ENCODE results near the gene ABCC3. TPM values are rescaled to one million over a fixed set of nuclear protein-coding genes. Genes with fewer than 3 reads are reported as not detected.

Gene ABCC3
- total RNA-seq, 1 donor from 2014 or later, result 13.3 TPM

DNA sequence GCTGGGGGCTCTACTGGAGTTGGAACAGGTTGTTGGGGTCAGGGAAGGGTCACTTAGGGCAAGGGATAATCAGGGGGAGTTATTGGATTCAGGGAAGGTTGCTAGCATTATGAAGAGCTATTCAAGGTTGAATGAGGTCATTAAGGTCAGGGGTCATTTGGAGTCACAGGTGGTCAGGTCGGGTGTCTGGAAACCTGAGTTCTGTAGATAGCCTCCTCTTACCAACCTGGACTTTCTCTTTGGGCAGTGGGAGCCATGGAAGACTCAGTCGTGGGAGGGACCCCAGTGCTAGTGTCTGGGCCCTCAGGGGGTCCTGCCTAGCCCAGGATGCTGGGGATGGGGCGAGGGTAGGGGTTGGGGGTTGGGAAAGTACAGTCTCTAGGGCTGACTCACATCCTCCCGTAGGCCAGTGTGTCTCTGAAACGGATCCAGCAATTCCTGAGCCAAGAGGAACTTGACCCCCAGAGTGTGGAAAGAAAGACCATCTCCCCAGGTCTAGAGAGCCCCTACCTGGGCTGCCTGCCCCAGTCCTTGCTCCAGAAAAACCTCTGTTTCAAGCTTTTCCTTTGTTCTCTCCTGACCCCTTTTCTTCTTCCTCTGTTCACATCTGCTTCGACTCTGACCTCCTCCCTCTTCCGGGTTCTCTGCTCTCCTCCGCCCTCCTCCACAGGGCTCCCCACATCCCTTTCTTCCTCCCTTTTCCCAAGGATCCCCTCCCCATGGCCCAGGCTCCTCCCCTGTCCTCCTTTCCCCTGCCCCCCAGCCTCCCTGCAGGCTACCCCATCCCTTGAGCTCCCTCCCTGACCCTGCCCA, 33.5 kb downstream of the ABCC3 start:
- no peak overlapping the region for H3K4me3 Mint-ChIP-seq
- H3K36me3 Mint-ChIP-seq, result no peaks in the 10 kb centered on the region
- DNase-seq (ENCODE audit: extremely low spot score, unreplicated experiment), result no peak
- TF ChIP-seq CTCF (conservative IDR thresholded peaks at IDR 0.05), result no peak
- no peaks in the 10 kb centered on the region for H3K9me3 Mint-ChIP-seq
- H3K4me1 Mint-ChIP-seq (ENCODE audit: unreplicated experiment), result peaks cover 6% of the 10 kb centered on the region
- no peaks in the 10 kb centered on the region for H3K27me3 Mint-ChIP-seq
- no peak overlapping the region for H3K27ac Mint-ChIP-seq

DNA sequence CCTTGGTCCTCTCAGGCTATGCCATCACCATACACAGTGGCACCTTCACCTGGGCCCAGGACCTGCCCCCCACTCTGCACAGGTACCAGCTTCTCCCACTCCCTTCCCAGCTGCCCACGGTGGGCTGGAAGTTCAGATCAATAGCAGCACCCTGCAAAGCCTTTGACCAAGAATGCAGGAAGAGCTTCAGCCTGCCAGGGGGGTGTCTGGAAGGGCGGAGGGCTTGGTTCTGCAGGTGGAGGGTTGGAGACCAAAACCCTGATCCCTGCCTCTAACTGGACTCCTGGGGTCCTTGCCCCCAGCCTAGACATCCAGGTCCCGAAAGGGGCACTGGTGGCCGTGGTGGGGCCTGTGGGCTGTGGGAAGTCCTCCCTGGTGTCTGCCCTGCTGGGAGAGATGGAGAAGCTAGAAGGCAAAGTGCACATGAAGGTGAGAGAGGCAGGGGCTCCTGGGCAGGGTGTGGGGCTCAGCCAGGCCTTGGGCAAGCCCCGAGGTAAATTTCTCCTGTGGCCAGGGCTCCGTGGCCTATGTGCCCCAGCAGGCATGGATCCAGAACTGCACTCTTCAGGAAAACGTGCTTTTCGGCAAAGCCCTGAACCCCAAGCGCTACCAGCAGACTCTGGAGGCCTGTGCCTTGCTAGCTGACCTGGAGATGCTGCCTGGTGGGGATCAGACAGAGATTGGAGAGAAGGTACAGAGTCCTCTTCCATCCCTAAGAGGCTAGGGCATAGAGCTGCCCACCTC, 34.3 kb downstream of the ABCC3 start:
- Mint-ChIP-seq H3K27ac (no peak overlapping the region), H3K27me3 (no peaks in the 10 kb centered on the region), H3K9me3 (no peaks in the 10 kb centered on the region), H3K4me1 (ENCODE audit: unreplicated experiment) (peaks cover 6% of the 10 kb centered on the region), H3K4me3 (no peak overlapping the region), H3K36me3 (no peaks in the 10 kb centered on the region)
- no peak for TF ChIP-seq CTCF (conservative IDR thresholded peaks at IDR 0.05)
- no peak for DNase-seq (ENCODE audit: extremely low spot score, unreplicated experiment)

DNA sequence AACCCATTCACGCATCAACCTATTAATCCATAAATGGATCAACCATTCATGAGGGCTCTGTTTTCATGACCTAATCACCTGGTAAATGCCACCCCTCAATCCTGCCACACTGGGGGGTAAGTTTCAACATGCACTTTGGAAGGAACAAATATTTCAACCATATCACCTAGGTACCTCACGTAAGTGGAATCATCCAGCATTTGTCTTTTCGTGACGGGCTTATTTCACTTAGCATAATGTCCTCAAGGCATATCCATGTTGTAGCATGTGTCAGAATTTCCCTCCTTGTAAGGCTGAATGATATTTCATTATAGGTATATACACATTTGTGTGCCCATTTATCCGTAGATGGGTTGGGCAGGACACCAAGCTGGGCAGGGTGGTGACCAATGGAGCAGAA, 37.4 kb downstream of the ABCC3 start:
- DNase-seq (ENCODE audit: extremely low spot score, unreplicated experiment), result no peak
- no peak for TF ChIP-seq CTCF (conservative IDR thresholded peaks at IDR 0.05)
- H3K4me1 Mint-ChIP-seq (ENCODE audit: unreplicated experiment), result peaks cover 6% of the 10 kb centered on the region
- no peaks in the 10 kb centered on the region for H3K36me3 Mint-ChIP-seq
- H3K9me3 Mint-ChIP-seq, result no peaks in the 10 kb centered on the region
- H3K27me3 Mint-ChIP-seq, result no peaks in the 10 kb centered on the region
- H3K4me3 Mint-ChIP-seq, result no peak overlapping the region
- no peak overlapping the region for H3K27ac Mint-ChIP-seq

DNA sequence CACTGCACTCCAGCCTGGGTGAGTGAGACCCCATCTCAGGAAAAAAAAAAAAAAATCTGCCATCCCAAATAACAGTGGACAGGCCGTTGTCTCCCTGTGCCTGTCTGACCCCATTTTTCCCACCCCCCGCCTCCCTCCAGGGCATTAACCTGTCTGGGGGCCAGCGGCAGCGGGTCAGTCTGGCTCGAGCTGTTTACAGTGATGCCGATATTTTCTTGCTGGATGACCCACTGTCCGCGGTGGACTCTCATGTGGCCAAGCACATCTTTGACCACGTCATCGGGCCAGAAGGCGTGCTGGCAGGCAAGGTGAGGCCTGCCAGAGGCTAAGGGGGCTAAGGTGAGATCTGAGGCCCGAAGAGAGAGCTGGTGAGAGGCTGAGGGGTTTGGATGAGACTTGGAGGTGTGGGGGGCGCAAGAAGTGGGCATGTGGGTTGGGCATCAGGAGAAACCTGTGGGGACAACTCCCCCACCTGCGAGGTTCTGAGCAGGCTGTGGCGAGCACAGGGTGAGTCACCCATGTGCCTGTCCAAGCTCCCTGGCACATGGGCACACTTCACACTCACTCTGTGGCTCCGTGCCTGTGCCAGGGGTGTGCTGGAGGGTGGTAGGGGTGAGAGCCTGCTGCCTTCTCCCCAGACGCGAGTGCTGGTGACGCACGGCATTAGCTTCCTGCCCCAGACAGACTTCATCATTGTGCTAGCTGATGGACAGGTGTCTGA, 38.3 kb downstream of the ABCC3 start:
- no peak for DNase-seq (ENCODE audit: extremely low spot score, unreplicated experiment)
- Mint-ChIP-seq H3K4me3 (no peak overlapping the region), H3K36me3 (no peaks in the 10 kb centered on the region), H3K27me3 (no peaks in the 10 kb centered on the region), H3K27ac (no peak overlapping the region), H3K4me1 (ENCODE audit: unreplicated experiment) (peaks cover 6% of the 10 kb centered on the region), H3K9me3 (no peaks in the 10 kb centered on the region)
- TF ChIP-seq CTCF (conservative IDR thresholded peaks at IDR 0.05), result no peak

DNA sequence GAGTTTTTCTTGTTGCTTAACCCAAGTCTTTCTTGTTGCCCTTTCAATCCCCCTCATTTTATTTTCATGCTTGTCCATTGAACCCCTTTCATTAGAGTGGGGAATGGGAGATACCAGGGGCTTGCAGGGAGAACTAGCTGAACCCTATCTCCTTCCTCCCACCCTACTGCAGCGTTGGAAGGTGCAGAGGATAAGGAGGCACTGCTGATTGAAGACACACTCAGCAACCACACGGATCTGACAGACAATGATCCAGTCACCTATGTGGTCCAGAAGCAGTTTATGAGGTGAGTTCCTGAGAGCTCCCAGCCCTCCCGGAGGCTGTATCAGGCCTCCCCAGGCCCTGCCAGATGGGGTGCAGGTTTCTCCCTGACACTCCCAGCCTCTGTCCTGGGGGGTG, 40.5 kb downstream of the ABCC3 start:
- Mint-ChIP-seq H3K9me3 (no peaks in the 10 kb centered on the region), H3K27me3 (no peaks in the 10 kb centered on the region), H3K27ac (no peak overlapping the region), H3K36me3 (no peaks in the 10 kb centered on the region), H3K4me3 (no peak overlapping the region), H3K4me1 (ENCODE audit: unreplicated experiment) (peaks cover 6% of the 10 kb centered on the region)
- DNase-seq (ENCODE audit: extremely low spot score, unreplicated experiment), result no peak
- no peak for TF ChIP-seq CTCF (conservative IDR thresholded peaks at IDR 0.05)
